Astrocyte of the spinal cord (primary cell): ENCODE results near the gene CPNE6.

Source experiments
- DNase-seq: peaks from one replicate; pipeline ENCODE4 v3.0.0; 2011; ENCODE audit warnings: low read depth, low spot score
- H3K4me3 ChIP-seq: 2 replicates; pipeline ENCODE4 v1.5.1; 2011; ENCODE audit warnings: low read depth, mild to moderate bottlenecking, low read length, moderate library complexity
- in situ Hi-C: cut with HindIII; loops from 2 replicates; pipeline ENCODE4 v1.10.0; 2017; ENCODE audit warnings: low sequenced_read_pairs
- TF ChIP-seq, protein P1 (sequence below): IDR thresholded peaks from 2 replicates; pipeline ENCODE4 v1.5.1; 2012; ENCODE audit warnings: low read depth, mild to moderate bottlenecking, low read length, inconsistent platforms

Gene CPNE6

DNA sequence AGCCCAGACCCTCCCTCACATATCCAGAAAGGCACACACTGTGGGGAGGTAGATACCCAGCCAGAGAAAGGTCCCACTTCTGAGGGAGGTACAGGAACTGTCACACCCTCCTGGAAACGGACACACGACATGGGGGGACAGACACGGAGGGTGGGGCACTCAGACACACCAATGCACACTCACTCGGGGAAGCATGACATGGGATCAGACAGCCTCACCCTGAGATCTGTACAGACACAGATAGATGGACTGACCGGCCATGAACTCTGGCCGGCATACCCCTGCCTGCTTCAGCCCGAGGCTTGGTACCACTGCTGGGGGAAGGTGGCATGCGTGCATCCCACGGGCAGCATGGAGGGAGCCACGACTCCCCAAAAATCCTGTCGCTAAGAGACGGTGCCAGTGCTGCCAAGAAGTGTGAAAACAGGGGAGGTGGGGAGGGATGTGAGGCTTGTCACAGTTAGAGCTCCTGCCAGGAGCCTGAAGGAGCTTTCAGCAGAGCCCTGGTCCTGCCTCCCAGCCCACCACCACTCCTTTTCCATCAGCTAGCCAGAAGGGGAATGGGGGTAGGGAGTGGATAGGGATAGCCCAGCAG is 571 bp downstream of the CPNE6 start:
- TF ChIP-seq, protein P1, sequence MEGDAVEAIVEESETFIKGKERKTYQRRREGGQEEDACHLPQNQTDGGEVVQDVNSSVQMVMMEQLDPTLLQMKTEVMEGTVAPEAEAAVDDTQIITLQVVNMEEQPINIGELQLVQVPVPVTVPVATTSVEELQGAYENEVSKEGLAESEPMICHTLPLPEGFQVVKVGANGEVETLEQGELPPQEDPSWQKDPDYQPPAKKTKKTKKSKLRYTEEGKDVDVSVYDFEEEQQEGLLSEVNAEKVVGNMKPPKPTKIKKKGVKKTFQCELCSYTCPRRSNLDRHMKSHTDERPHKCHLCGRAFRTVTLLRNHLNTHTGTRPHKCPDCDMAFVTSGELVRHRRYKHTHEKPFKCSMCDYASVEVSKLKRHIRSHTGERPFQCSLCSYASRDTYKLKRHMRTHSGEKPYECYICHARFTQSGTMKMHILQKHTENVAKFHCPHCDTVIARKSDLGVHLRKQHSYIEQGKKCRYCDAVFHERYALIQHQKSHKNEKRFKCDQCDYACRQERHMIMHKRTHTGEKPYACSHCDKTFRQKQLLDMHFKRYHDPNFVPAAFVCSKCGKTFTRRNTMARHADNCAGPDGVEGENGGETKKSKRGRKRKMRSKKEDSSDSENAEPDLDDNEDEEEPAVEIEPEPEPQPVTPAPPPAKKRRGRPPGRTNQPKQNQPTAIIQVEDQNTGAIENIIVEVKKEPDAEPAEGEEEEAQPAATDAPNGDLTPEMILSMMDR = no peak
- in situ Hi-C loops = no loop called here
- H3K4me3 ChIP-seq = no peak overlapping the region
- no peak for DNase-seq

DNA sequence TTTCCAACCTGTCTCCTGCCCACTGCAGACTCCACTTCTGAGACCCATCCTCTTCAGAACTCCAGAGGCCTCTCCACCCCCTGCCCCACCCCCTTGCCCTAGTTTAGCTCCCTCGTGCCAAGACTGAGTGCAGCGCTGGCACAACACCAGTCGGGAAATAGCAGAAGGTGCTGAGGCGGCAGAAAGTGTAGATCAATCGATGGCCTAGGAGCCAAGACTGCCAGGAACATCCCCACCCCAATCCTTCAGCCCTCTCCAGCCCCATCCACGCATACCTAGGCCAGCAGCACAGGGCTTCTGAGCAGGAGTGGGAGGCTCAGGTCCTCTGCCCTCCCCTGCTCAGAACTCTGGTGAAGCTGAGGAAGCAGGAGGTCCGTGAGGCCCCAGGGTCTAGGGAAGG is 1.1 kb downstream of the CPNE6 start:
- TF ChIP-seq, protein P1 = no peak
- DNase-seq = no peak
- H3K4me3 ChIP-seq = no peak overlapping the region
- in situ Hi-C loops = no loop called here

DNA sequence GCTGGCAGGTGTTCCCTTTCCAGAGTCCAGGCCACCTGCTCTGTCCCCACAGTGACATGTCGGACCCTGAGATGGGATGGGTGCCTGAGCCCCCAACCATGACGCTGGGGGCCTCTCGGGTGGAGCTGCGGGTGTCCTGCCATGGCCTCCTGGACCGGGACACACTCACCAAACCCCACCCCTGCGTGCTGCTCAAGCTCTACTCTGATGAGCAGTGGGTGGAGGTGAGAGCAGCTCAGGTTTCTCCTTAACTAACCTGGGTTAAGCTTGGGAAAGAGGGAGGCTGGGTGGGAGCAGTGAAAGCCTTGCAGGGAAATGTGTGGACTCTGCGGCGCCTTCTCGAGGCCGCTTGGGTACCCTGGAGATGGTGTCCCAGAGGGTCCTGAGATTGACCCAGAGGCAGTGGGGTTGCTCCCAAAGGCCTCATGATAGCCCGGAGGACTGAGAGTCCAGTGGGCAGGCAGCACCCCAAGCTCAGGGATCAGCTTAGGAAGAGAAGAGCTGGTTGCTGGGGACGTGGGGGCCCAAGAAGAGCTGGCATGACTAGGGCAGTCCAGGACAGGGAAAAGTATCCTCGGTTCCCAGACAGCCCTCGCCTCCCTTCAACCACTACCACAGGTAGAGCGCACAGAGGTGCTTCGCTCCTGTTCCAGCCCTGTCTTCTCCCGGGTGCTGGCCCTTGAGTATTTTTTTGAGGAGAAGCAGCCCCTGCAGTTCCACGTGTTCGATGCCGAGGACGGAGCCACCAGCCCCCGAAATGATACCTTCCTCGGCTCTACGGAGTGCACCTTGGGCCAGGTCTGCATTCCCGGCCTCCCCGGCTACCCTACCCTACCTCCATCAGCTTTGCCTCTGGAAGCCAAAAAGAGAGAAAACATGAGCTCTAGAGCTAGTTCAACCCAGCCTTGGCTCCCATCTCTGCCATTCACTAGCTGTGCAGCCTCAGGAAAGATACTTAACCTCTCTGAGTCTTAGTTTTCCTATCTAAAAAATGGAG is 1.8 kb downstream of the CPNE6 start:
- no peak for DNase-seq
- no peak overlapping the region for H3K4me3 ChIP-seq
- in situ Hi-C loops = no loop called here
- TF ChIP-seq, protein P1 = no peak

DNA sequence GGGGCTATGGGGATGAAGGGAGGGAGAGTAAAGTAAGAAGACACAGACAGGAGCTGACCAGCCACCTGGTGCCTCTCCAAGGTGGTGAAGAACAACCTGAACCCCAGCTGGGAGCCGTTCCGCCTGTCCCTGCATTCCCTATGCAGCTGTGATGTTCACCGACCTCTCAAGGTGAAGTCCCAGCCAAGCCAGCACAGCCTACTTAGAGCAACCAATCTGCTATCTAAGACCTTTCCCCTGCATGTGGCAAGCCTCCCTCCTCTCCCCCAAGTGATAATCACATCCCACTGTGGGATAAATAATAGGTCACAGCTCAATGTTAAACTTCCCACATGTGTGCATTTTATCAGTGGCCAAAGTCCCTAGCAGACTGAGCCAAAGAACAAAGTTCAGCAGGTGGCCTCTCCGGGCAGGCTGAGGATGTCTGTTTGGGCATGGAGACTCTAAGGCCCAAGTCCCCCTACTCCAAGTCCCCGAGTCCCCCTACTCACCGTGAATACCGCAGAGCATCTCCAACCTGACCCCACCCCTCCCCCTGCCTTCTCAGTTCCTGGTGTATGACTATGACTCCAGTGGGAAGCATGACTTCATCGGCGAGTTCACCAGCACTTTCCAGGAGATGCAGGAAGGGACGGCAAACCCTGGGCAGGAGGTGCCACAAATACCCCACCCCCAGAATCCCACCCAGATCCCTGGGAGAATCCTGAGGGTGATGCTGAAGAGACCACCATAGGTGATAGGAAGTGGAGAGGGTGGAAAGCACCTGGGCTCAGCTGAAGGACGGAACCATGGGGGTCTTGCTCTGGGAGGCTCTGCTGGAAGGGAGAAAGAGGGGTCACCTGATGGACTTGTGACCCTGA is 3.5 kb downstream of the CPNE6 start:
- TF ChIP-seq, protein P1 = no peak
- in situ Hi-C loops = no loop called here
- DNase-seq = no peak
- no peak overlapping the region for H3K4me3 ChIP-seq

DNA sequence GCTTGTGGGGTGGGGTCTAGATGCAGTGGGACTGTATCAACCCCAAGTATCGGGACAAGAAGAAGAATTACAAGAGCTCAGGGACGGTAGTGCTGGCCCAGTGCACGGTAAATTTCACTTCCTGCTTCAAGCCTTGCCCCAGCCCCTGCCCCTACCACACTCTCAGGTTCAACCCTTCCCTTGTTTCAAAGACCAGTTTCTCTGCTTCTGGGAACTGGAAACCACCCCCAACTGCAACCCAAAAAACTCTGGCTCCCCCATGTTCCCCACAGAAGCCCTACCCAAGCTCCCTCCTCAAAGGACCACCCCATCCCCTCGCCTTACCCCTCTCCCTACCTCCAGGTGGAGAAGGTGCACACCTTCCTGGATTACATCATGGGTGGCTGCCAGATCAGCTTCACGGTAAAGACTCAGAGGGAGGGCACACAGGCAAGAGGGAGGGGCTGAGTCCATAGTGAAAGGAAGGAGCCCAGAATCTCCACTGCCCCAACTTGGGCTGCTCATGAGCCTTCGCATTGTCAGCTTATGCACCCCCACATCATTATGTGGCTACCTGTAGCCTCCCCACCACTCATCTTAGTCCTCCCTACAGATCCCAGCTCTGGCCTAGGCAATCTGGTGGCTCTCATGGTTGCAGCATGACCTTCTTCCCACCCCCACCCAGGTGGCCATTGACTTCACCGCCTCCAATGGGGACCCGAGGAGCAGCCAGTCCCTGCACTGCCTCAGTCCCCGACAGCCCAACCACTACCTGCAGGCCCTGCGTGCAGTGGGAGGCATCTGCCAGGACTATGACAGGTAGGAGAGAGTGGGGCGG is 4.3 kb downstream of the CPNE6 start:
- no peak overlapping the region for H3K4me3 ChIP-seq
- DNase-seq = no peak
- TF ChIP-seq, protein P1 = no peak
- in situ Hi-C loops = no loop called here

DNA sequence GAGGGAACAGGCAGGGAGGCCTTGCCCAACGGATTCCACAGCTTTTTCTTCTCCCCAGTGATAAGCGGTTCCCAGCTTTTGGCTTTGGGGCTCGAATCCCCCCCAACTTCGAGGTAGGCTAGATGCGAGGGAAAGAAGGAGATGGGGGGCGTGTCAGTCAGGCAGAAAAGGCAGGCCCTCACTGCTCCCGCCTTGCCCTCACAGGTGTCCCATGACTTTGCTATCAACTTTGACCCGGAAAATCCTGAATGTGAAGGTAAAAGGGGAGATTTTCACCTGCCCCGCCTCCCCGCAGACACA is 4.9 kb downstream of the CPNE6 start:
- no peak for DNase-seq
- H3K4me3 ChIP-seq = no peak overlapping the region
- in situ Hi-C loops = no loop called here
- TF ChIP-seq, protein P1 = no peak
